ENCODE measurements around the gene COG8. TPM values are rescaled to one million over a fixed set of nuclear protein-coding genes. Genes with fewer than 3 reads are reported as not detected.

The COG8 gene
- total and polyA plus RNA-seq, 9 of the 15 experiments (the other 6 are each of a cell fraction or from before 2014, with no cell fraction given): 3.7 to 42.6 (median 30.1) TPM

DNA sequence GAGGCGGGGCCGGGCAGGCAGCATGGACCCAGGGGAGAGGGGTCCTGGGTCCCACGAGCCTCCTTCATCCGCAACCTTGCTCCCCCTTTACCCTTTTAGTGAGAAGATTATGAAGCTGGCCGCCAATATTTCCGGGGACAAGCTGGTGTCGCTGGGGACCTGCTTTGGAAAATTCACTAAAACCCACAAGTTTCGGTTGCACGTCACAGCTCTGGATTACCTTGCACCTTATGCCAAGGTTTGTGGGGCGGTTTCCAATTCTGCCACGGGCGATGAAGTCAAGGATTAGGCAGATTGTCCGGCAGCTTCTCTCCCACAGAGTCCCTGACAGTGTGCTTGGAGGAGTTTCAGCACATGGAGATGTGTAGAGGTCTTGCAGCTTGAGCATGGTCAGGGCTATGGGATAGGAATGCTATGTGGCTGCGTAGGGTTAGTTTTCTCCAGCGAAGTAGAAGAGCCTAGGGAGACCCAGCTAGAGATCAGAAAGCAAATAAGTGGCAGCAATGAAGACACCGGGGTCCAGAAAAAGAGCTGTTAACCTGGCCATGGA lies 806 bp upstream of the COG8 start (continued):
- TF ChIP-seq, protein P1, sequence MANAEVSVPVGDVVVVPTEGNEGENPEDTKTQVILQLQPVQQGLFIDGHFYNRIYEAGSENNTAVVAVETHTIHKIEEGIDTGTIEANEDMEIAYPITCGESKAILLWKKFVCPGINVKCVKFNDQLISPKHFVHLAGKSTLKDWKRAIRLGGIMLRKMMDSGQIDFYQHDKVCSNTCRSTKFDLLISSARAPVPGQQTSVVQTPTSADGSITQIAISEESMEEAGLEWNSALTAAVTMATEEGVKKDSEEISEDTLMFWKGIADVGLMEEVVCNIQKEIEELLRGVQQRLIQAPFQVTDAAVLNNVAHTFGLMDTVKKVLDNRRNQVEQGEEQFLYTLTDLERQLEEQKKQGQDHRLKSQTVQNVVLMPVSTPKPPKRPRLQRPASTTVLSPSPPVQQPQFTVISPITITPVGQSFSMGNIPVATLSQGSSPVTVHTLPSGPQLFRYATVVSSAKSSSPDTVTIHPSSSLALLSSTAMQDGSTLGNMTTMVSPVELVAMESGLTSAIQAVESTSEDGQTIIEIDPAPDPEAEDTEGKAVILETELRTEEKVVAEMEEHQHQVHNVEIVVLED (CRISPR knock-in tag; IDR thresholded peaks at IDR 0.05): no peak
- TF ChIP-seq, protein P2, sequence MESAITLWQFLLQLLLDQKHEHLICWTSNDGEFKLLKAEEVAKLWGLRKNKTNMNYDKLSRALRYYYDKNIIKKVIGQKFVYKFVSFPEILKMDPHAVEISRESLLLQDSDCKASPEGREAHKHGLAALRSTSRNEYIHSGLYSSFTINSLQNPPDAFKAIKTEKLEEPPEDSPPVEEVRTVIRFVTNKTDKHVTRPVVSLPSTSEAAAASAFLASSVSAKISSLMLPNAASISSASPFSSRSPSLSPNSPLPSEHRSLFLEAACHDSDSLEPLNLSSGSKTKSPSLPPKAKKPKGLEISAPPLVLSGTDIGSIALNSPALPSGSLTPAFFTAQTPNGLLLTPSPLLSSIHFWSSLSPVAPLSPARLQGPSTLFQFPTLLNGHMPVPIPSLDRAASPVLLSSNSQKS (CRISPR knock-in tag; IDR thresholded peaks at IDR 0.05): no peak
- TF ChIP-seq ZNF644 (tag; IDR thresholded peaks at IDR 0.05; ENCODE audit: low read depth) (no peak), EP400 (IDR thresholded peaks at IDR 0.05) (no peak), FOS (IDR thresholded peaks at IDR 0.05; ENCODE audit: extremely low read depth, insufficient read length) (no peak), ETV1 (tag; conservative IDR thresholded peaks at IDR 0.05; ENCODE audit: low read depth) (peak; percentile 12; the same call in 1 of the 2 replicates), SMC3 (conservative IDR thresholded peaks at IDR 0.05; ENCODE audit: insufficient read depth, low read depth, low read length) (no peak), ERF (CRISPR knock-in tag; IDR thresholded peaks at IDR 0.05) (no peak), TBL1XR1 (IDR thresholded peaks at IDR 0.05; ENCODE audit: low read length in 2 of 2) (no peak), NCOA1 (IDR thresholded peaks at IDR 0.05; ENCODE audit: low read depth) (no peak), SAFB (IDR thresholded peaks at IDR 0.05; ENCODE audit: borderline replicate concordance, low read depth, low read length) (no peak), ARID1B (IDR thresholded peaks at IDR 0.05) (no peak), NFE2L1 (tag; IDR thresholded peaks at IDR 0.05; ENCODE audit: borderline replicate concordance, low read depth) (no peak), SIN3A (IDR thresholded peaks at IDR 0.05; ENCODE audit: borderline replicate concordance in 2 of 2, control insufficient read depth in 1 of 2, low read depth in 2 of 2, low read length in 2 of 2) (peak in 1 of 2 experiments; percentile 16; a peak in 1 of 4 replicates), CHD1 (IDR thresholded peaks at IDR 0.05; ENCODE audit: low read length) (peak; percentile 43), YBX1 (IDR thresholded peaks at IDR 0.05) (no peak), KDM4B (IDR thresholded peaks at IDR 0.05; ENCODE audit: borderline replicate concordance in 2 of 2, low read depth in 1 of 2) (no peak)
- TF ChIP-seq, protein P3, sequence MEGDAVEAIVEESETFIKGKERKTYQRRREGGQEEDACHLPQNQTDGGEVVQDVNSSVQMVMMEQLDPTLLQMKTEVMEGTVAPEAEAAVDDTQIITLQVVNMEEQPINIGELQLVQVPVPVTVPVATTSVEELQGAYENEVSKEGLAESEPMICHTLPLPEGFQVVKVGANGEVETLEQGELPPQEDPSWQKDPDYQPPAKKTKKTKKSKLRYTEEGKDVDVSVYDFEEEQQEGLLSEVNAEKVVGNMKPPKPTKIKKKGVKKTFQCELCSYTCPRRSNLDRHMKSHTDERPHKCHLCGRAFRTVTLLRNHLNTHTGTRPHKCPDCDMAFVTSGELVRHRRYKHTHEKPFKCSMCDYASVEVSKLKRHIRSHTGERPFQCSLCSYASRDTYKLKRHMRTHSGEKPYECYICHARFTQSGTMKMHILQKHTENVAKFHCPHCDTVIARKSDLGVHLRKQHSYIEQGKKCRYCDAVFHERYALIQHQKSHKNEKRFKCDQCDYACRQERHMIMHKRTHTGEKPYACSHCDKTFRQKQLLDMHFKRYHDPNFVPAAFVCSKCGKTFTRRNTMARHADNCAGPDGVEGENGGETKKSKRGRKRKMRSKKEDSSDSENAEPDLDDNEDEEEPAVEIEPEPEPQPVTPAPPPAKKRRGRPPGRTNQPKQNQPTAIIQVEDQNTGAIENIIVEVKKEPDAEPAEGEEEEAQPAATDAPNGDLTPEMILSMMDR (IDR thresholded peaks at IDR 0.05 in 2 of 3, conservative IDR thresholded peaks at IDR 0.05 in 1 of 3; ENCODE audit: insufficient read depth in 2 of 3, low read depth in 1 of 3, low read length in 3 of 3): no peak

Data from K562 (cell line).